DND-41 (cell line): ENCODE measurements around the gene ARHGAP15.

Experiments
- CTCF ChIP-seq: IDR thresholded peaks from 2 replicates; pipeline ENCODE4 v1.5.1; 2012; ENCODE audit warnings: borderline replicate concordance, low read length, moderate library complexity, mild to moderate bottlenecking; ENCODE audit not compliant: poor library complexity, severe bottlenecking; ENCODE audit errors: extremely low read depth
- EZH2 ChIP-seq: IDR thresholded peaks from 3 replicates; pipeline ENCODE4 v1.6.1; 2012; ENCODE audit warnings: borderline replicate concordance, low read depth, mild to moderate bottlenecking, moderate library complexity, low read length, inconsistent platforms; ENCODE audit not compliant: severe bottlenecking

GRCh38 chr2:143574069-143574468, 444.9 kb downstream of the ARHGAP15 start:
- TF ChIP-seq CTCF (no peak), EZH2 (no peak)
